ENCODE data around the gene VAV1.

The VAV1 gene, protein sequence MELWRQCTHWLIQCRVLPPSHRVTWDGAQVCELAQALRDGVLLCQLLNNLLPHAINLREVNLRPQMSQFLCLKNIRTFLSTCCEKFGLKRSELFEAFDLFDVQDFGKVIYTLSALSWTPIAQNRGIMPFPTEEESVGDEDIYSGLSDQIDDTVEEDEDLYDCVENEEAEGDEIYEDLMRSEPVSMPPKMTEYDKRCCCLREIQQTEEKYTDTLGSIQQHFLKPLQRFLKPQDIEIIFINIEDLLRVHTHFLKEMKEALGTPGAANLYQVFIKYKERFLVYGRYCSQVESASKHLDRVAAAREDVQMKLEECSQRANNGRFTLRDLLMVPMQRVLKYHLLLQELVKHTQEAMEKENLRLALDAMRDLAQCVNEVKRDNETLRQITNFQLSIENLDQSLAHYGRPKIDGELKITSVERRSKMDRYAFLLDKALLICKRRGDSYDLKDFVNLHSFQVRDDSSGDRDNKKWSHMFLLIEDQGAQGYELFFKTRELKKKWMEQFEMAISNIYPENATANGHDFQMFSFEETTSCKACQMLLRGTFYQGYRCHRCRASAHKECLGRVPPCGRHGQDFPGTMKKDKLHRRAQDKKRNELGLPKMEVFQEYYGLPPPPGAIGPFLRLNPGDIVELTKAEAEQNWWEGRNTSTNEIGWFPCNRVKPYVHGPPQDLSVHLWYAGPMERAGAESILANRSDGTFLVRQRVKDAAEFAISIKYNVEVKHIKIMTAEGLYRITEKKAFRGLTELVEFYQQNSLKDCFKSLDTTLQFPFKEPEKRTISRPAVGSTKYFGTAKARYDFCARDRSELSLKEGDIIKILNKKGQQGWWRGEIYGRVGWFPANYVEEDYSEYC

DNA sequence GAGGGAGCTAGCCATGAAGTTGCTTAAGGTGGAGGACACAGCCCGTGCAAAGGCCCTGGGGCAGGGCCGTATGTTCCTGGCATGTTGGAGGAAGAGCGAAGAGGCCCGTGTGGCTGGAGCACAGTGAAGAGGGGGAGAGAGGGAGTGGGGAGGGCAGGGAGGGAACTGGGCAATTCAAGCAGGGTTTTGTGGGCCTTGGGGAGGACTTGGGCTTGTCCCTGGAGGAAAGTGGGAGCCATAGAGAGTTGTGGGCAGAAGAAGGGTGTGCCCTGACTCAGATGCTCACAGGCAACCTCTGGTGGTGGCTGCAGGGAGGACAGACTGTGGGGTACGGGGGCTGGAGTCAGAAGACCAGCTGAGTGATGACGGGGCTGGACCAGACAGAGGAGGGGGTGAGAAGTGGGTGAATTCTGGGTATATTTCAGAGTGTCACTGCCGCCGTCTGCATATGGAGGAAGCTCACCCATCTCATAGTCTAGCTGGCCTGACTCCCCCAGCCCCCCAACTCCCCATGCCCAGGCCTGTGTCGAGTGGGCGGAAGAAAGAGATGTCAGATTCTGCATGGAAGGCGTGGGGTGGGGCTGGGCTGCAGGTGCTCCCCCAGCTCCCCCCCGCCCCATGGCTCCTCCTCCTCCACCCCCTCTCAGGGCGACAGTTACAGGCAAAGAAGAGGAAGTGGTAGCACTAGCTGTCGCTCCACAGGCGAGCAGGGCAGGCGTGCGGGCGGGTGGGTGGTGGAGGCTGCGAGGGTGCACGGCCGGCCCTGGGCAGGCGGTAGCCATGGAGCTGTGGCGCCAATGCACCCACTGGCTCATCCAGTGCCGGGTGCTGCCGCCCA is at the start of gene VAV1:
Gene VAV1, plus strand, starts transcription at position 681 of the 838 bp plus-strand sequence. Its CDS starts 100 bp downstream, at position 781.
- no peak for DNase-seq (ENCODE audit: low spot score)

DNA sequence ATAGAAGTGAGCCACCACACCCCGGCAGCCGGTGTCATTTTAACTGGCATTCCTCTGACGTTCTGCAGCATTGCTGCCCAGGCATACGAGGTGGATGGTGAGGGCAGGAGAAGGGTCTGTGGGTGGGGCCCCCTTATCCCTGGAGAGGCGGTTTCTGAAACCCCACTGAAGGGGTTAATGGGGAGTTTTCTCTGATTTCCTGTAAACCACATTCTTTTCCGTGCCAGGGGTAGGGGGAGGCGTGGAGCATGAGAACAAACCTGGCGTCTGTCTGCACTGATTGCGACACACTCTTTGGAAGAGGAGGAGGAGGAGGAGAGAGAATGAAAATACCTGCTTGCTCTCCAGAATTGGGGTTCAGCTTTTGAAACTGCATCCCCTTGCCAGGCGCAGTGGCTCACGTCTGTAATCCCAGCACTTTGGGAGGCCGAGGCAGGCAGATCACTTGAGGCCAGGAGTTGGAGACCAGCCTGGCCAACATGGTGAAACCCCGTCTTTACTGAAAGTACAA is 49.3 kb upstream of the VAV1 start:
- DNase-seq (ENCODE audit: low spot score): no peak

DNA sequence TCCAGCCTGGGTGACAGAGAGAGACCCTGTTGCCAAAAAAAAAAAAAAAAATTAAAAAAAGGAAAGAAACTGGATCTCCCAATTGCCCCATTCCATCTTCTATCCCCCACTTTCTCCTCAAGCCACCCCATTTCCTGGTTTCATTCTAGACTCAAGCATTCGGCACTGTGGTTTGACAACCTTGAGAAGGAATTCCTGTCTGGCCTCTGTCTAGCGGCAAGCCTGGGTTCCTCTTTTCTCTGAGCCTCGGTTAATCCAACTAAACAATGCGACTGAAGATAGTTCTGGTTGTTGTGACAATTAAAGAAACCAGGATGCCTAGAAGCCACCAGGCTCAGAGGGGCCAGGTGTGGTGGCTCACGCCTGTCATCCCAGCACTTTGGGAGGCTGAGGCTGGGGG is 48.8 kb upstream of the VAV1 start:
- no peak for DNase-seq (ENCODE audit: low spot score)

DNA sequence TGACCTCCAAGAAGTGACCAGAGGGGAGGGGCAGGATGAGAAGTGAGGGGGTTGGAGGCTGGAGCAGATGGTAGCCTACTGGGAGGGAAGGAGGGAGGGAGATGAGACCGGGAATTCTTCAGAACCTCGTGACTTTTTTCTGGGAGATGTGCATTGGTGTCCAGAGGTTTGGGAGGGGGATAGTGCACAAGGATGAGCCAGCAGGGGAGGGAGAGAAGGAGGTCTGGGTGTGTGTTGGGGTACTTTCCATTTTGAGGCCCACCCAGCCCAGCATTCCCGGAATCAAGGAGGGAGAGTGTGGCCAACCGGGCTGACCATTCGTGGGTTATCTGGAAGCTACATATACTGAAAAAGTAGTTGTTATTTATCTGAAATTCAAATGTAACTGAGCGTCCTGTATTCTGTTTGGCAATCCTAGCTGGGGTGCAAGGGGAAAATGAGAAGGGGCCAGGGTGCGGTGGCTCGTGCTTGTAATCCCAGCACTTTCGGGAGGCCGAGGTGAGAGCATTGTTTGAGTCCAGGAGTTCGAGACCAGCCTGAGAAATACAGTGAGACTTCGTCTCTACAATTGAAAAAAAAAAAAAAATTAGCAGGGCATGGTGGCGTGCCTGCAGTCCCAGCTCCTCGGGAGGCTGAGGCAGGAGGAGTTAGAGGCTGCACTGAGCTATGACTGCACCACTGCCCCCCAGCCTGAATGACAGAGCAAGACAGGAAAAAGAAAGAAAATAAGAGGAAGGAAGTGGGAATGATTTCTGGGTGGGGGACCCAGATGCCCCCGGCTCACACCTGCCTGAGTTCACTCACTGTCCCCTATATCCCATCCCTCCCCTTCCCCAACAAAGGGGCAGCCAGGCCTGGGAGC is 47.6 kb upstream of the VAV1 start:
- DNase-seq (ENCODE audit: low spot score): no peak

- no peak for DNase-seq (ENCODE audit: low spot score)
Observed at GRCh38 chr19:6725513-6726231, 46.8 kb upstream of the VAV1 start.

DNA sequence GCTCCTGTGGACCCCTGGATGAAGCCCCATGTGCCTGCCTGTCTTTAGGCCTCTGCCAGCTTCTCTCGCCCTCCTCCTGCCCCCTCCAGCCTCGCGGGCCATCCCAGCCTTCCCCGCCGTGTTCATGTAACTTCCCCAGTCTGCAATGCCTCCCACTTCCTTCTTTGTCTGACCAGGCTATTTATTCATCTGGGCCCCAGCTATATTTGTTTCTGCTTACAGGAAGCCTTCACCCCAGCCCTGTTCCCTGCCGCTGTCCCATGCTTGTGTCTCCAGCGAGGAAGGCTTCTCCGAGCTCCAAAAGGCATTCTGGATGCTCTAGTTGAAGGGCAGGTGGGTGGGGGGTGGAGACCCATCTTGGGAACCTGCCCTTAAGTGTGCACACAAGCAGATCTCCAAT is 44.2 kb upstream of the VAV1 start:
- DNase-seq (ENCODE audit: low spot score): no peak

DNA sequence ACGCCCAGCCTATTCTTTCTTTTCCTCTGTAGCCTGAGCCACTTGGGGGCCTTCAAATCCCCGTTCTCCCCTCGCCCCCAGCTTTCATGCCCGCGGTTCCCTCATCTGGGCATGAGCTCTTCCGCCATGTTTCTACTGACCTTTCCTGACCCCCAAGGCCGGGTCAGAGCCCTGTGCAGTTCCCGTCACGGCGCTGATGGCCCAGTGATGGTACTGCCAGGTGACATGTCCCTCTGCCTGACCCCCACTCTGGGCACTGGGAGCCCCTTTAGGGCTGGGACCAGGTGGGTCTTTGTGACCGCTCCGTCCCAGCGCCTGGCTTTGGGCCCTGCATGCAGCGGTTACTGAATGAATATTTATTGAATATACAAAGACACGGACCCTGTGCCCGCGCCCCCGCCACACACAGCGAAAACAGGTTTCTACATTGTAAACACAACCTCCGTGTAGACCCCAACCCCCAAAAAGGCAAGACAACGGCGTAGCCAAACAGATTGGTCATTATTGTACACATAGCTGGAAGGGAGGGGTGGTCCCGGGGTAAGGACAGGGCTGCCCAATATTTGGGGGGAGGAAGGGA is 42.8 kb upstream of the VAV1 start:
- no peak for DNase-seq (ENCODE audit: low spot score)

DNA sequence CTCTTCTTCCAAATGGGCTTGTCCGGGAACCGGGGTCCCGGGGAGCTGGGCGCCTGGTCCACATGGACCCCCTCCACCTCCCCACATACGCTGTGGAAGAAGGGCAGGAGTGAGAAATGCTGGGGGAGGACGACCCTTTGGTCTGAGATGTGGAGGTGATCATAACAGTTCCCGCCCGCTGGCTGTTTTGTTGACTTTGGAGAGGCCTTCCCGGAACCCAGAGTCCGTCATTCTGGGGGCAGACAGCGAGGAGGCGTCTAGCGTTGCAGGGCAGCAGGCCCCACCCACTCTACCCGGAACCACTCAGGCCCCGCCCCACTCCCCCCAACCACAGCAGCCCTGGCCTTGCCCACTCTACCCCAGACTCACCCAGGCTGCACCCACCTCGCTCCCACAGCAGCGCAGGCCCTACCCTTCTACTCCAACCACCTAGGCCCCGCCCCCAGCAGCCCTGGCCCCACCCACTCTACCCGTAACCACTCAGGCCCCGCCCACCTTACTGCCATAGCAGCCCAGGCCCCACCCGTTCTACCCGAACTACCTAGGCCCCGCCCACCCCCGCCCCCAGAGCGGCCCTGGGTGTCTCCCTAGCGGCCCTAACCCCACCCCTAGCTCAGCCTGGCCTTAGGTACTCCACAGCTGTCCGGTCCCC is 42.2 kb upstream of the VAV1 start:
- DNase-seq (ENCODE audit: low spot score): peak; percentile 80

DNA sequence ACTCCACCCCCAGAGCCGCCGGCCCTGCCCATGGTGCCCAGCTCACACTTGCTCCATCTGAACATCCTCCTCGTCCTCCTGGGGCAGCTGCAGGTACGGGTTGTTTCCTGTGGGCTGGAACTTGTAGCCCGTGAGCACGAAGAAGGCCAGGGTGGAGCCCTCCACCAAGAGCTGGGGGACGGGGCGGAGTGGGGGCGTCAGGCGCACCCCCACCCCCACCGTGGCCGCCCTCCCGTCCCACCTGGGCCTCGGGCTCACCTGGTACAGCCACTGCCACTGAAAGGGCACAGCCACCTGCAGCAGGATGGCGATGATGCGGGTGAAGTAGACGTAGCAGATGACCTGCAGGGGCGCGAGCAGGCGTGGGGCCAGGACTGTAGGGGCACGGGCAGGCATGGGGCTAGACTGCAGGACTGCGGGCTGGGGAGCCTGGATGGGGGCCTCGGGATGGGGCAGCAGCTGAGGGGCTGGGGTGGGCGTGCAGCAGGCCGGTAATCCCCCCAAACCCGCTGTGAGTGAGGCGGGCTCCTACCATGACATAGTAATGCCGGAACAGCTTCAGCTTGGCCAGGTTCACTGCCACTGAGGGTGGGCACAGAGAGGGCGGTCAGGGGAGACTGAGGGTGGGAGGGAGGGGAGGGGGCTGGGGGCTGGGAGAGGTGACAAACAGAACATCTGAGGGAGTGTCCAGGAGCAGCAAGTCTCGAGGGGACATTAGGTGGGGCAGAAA is 41.4 kb upstream of the VAV1 start:
- DNase-seq (ENCODE audit: low spot score): no peak

- DNase-seq (ENCODE audit: low spot score): no peak
Observed at GRCh38 chr19:6731822-6732221, 40.7 kb upstream of the VAV1 start.

DNA sequence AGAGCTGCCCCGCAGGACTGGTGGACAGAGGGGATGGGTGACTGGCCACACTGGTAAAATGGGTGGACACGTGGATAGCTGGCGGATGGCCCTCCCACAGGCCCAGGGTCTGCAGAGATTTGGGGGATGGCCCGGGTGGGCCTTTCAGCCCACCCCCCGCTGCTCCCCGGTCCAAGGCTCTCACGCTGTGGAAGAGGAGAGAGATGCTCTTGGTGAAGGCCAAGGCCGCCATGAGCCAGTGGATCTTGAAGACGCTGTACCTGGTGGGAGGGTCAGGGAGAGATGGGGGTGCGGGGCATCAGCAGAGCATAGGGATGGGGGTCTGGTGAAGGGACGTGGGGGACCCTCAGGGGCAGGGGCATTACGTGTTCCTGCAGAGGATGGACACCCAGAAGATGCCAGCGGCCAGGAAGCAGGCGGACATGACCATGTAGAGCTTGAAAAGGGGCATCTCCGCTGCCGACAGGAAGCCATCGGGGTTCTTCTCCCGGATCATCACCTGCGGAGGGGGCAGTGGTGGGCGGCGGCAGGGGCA is 39.6 kb upstream of the VAV1 start:
- DNase-seq (ENCODE audit: low spot score): no peak

GRCh38 chr19:6733338-6734095 is 39.0 kb upstream of the VAV1 start:
- DNase-seq (ENCODE audit: low spot score): no peak

DNA sequence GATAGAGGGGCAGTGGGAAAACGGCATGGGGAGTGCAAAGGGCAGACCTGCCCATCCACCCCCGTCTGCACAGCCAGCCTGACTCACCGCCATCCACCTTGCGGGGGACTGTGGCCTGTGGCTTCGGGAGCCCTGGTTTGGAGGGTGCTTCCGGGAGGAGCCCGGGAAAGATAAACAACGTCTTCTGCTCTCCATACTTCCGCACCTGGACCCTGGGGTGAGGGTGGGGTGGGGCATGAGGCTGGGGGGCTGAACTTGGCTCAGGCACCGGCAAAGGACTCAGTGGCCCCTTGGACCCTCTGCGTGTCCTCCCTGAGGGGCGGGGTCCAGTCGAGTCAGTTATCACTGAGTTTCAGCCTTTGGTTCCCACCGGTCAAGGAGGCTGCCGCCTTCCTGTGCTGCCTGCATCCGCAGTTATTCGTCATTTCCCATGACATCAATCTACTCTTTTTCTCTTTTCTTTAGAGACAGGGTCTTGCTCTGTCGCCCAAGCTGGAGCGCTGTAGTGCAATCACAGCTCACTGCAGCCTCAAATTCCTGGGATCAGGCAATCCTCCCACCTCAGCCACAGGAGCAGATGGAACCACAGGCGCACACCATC is 38.3 kb upstream of the VAV1 start:
- DNase-seq (ENCODE audit: low spot score): no peak

DNA sequence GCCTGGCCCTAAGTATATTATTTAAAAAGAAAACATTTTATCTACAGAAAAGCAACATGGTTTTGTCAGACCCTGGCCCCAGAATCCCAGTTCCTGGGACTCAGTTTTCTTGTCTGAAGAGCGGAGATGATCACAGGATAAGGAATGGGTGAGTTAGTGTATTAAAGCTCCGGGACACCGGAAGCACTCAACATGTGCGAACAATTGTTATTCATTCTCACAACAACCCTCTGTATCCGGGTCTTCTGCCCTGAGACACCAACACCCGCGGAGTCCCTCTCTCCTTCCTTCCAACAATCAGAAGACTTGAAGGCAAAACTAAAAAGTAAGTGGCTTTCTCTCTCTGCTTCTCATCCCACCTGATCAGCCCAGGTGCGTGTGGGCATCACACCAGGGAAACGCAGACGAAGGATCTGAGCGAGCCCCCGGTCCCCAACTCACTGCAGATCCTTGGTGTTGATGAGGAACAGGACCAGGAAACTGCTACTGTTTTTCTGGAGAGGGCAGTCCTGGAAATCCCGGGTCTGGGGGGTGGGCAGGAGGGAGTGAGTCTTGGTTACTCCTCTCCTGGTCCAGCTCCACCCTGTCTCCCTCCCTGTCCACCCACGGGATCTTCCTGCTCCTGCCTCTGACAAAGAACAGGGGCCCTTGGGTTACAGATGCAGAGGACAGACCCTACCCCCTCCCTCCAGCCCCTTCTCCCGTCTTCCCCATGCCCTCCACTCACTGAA is 37.2 kb upstream of the VAV1 start:
- no peak for DNase-seq (ENCODE audit: low spot score)

DNA sequence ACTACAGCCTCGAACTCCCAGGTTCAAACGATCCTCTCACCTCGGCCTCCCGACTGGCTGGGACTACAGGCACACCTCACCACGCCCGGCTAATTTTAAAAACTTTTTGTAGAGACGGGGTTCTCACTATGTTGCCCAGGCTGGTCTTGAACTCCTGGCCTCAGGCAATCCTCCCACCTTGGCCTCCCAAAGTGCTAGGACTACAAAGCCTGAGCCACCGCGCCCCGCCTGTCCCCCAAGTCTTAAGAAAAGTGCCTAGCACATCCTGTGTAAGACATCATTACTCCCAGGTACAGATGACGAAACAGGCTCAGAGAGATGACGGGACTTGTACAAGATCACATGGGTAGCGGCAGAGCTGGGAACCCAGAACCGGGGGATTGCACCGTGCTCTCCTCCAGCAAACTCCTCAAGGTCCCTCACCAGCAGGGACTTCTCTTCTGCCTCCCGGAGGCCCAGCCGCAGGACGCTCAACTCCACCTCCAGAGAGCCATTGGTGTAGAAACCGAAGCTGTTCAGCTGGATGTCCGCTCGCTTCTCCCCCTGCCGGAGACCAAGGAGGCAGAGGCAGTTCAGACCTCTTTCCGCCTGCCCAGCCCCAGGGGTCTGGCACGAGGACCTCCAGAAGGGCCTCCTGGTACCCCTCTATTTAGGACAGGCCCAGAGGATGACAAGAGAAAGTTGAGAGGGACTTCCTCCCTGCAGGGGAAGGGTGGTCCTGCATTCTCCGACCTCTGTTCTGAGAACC is 36.2 kb upstream of the VAV1 start:
- peak; percentile 88 for DNase-seq (ENCODE audit: low spot score)

DNA sequence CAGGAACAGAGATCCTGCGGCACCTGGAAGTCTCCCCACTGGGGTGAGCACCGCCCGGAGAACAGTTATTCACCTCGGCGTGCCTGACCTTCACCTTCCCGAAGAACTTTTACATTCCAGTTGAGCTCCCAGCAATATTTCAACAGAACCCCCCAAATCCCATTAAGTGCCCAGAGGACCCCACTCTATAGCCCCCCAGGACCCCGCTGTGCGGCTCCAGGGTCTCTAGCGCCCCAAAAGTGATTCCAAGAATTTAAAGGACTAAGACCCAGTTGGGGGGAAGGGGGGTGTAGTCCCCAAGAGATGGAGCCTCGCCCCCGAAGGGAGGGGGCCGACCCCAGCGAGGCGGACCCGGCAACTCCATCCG is 35.6 kb upstream of the VAV1 start:
- DNase-seq (ENCODE audit: low spot score): no peak
